GM23248 (cell line): Measurements from ENCODE around the gene EYA4.

Experiments
- EZH2 ChIP-seq: fragments of 200-600 bp; sonication (generic); IDR thresholded peaks from 2 replicates; pipeline ENCODE4 v1.6.1; 2018; ENCODE audit warnings: antibody characterized with exemption, mild to moderate bottlenecking; ENCODE audit not compliant: insufficient read depth, poor library complexity, severe bottlenecking
- EZH2phosphoT487 ChIP-seq: fragments of 200-600 bp; sonication (generic); IDR thresholded peaks from 2 replicates; pipeline ENCODE4 v1.6.1; 2018; ENCODE audit warnings: antibody characterized with exemption, moderate library complexity, mild to moderate bottlenecking, low read depth; ENCODE audit not compliant: insufficient read depth

- TF ChIP-seq EZH2phosphoT487, result no peak
- no peak for TF ChIP-seq EZH2
These were observed 34.2 kb upstream of the EYA4 start for GRCh38 chr6:133206942-133207341.
